NCI-H2029 treated with DMSO at 0.1 percent for 48 hours (cell line): ENCODE data around the gene YKT6.
"Not testable (repeated sequence)": the region's sequence is repeated elsewhere in the genome, so short reads cannot be mapped to it uniquely, and the experiment has no call there.

Experiments
- DNase-seq: peaks from one replicate; lab custom pipeline; 2025; lab: John Stamatoyannopoulos, UW

Gene YKT6

GRCh38 chr7:44172352-44172751, 28.4 kb upstream of the YKT6 start:
- DNase-seq: no peak

GRCh38 chr7:44172803-44173424, 27.9 kb upstream of the YKT6 start:
- DNase-seq: peak; percentile 17

GRCh38 chr7:44173911-44174693, 26.7 kb upstream of the YKT6 start:
- no peak for DNase-seq

GRCh38 chr7:44174694-44174948, 26.2 kb upstream of the YKT6 start:
- not testable (repeated sequence) for DNase-seq

GRCh38 chr7:44175730-44176129, 25.0 kb upstream of the YKT6 start:
- DNase-seq: no peak

- DNase-seq: no peak
These were observed 24.3 kb upstream of the YKT6 start for GRCh38 chr7:44176486-44176885.

- DNase-seq: no peak
These were observed 23.1 kb upstream of the YKT6 start for GRCh38 chr7:44177570-44178131.

- no peak for DNase-seq
These were observed 20.1 kb upstream of the YKT6 start for GRCh38 chr7:44180631-44181030.

- no peak for DNase-seq
These were observed 18.0 kb upstream of the YKT6 start for GRCh38 chr7:44182827-44183226.

GRCh38 chr7:44183386-44183785, 17.4 kb upstream of the YKT6 start:
- DNase-seq: no peak

GRCh38 chr7:44184206-44184872, 16.4 kb upstream of the YKT6 start:
- no peak for DNase-seq

- no peak for DNase-seq
These were observed 15.8 kb upstream of the YKT6 start for GRCh38 chr7:44184873-44185446.

GRCh38 chr7:44185729-44186128, 15.0 kb upstream of the YKT6 start:
- no peak for DNase-seq

GRCh38 chr7:44186736-44187135, 14.0 kb upstream of the YKT6 start:
- DNase-seq: no peak

- no peak for DNase-seq
These were observed 13.0 kb upstream of the YKT6 start for GRCh38 chr7:44187636-44188416.

GRCh38 chr7:44188480-44189225, 12.1 kb upstream of the YKT6 start:
- no peak for DNase-seq

- DNase-seq: peak; percentile 21
These were observed 11.3 kb upstream of the YKT6 start, which contains the start of gene GCK for GRCh38 chr7:44189286-44189992. TSS of gene GCK (minus strand) at chr7:44189439. CDS start at chr7:44188953, 486 bp downstream.

GRCh38 chr7:44189993-44190872, 10.5 kb upstream of the YKT6 start:
- no peak for DNase-seq

- no peak for DNase-seq
These were observed 9.6 kb upstream of the YKT6 start for GRCh38 chr7:44191171-44191570.
